Measurements from ENCODE around the gene DIP2A.
A peak's percentile ranks its signal among the peaks of the same experiment; 100 is the strongest.
"Not testable (repeated sequence)": the region's sequence is repeated elsewhere in the genome, so short reads cannot be mapped to it uniquely, and the experiment has no call there.

DIP2A gene

GRCh38 chr21:46507562-46507961 lies 48.9 kb downstream of the DIP2A start:
- H3K27ac Mint-ChIP-seq, result no peak overlapping the region
- peaks cover 14% of the 10 kb centered on the region for H3K36me3 Mint-ChIP-seq
- H3K27me3 Mint-ChIP-seq, result no peaks in the 10 kb centered on the region
- H3K4me3 Mint-ChIP-seq, result no peak overlapping the region
- peaks cover 9% of the 10 kb centered on the region for H3K4me1 Mint-ChIP-seq
- H3K9me3 Mint-ChIP-seq, result no peaks in the 10 kb centered on the region

GRCh38 chr21:46509741-46510502 lies 51.2 kb downstream of the DIP2A start:
- Mint-ChIP-seq H3K4me3 (no peak overlapping the region), H3K4me1 (peaks cover 17% of the 10 kb centered on the region), H3K27ac (no peak overlapping the region), H3K36me3 (peaks cover 16% of the 10 kb centered on the region), H3K27me3 (no peaks in the 10 kb centered on the region), H3K9me3 (no peaks in the 10 kb centered on the region)

DNA sequence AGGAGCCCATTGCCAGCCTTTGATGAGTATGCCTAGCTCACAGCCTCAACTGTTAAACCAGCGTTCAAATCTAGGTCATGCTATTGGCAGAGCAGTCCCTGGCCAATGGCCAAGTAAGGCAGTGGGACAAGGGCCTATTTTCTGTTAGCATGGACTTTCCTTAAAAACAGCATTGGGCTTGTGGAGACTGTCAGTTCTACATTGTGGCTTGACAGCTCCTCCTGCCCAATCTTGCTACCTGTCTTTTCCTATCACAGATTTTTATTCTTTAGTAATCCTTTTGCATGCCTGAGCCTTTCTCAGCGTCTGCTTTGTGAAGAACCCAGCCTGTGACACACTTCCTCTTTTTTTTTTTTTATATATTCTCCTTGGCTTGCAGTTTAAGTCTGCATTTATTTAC lies 56.4 kb downstream of the DIP2A start:
- Mint-ChIP-seq H3K36me3 (peaks cover 22% of the 10 kb centered on the region), H3K4me3 (no peak overlapping the region), H3K27me3 (no peaks in the 10 kb centered on the region), H3K4me1 (peaks cover 29% of the 10 kb centered on the region), H3K9me3 (no peaks in the 10 kb centered on the region), H3K27ac (no peak overlapping the region)

- peak overlapping the region; percentile 60 for H3K27ac Mint-ChIP-seq
- no peaks in the 10 kb centered on the region for H3K27me3 Mint-ChIP-seq
- H3K36me3 Mint-ChIP-seq, result peaks cover 25% of the 10 kb centered on the region
- no peak overlapping the region for H3K4me3 Mint-ChIP-seq
- no peaks in the 10 kb centered on the region for H3K9me3 Mint-ChIP-seq
- peaks cover 29% of the 10 kb centered on the region for H3K4me1 Mint-ChIP-seq
These were observed 57.4 kb downstream of the DIP2A start for GRCh38 chr21:46516068-46516467.

- Mint-ChIP-seq H3K27me3 (no peaks in the 10 kb centered on the region), H3K4me3 (no peak overlapping the region), H3K4me1 (peaks cover 35% of the 10 kb centered on the region), H3K9me3 (no peaks in the 10 kb centered on the region), H3K36me3 (peaks cover 26% of the 10 kb centered on the region), H3K27ac (no peak overlapping the region)
These were observed 58.7 kb downstream of the DIP2A start for GRCh38 chr21:46517361-46517760.

DNA sequence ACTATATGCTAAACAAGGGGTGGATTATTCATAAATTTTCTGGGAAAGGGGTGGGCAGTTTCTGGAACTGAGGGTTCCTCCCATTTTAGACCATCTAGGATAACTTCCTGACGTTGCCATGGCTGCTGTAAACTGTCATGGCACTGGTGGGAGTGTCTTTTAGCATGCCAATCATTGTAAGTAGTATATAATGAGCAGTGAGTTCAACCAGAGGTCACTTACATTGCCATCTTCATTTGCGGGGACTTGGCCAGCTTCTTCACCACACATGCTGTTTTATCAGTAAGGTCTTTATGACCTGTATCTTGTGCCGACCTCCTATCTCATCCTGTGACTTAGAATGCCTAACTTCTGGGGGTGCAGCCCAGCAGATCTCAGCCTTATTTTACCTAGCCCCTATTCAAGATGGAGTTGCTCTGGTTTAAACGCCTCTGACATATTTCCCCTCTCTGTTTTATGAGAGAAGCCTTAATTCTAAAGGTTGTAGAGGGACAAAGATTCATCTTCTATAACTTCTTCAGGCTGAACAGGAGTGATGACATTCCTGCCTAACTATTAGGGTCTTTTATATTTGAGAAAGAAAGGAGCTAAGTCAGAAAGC lies 60.4 kb downstream of the DIP2A start:
- H3K27me3 Mint-ChIP-seq, result no peaks in the 10 kb centered on the region
- H3K9me3 Mint-ChIP-seq, result no peaks in the 10 kb centered on the region
- H3K36me3 Mint-ChIP-seq, result peaks cover 20% of the 10 kb centered on the region
- peaks cover 27% of the 10 kb centered on the region for H3K4me1 Mint-ChIP-seq
- no peak overlapping the region for H3K27ac Mint-ChIP-seq
- no peak overlapping the region for H3K4me3 Mint-ChIP-seq

GRCh38 chr21:46527393-46527792 lies 68.7 kb downstream of the DIP2A start:
- not testable (repeated sequence) for H3K27me3 Mint-ChIP-seq, H3K4me3 Mint-ChIP-seq, H3K27ac Mint-ChIP-seq, H3K9me3 Mint-ChIP-seq, H3K36me3 Mint-ChIP-seq
- peaks cover 50% of the 10 kb centered on the region for H3K4me1 Mint-ChIP-seq

GRCh38 chr21:46527801-46528200 lies 69.1 kb downstream of the DIP2A start:
- no peak overlapping the region for H3K27ac Mint-ChIP-seq
- peaks cover 53% of the 10 kb centered on the region for H3K4me1 Mint-ChIP-seq
- H3K4me3 Mint-ChIP-seq, result no peak overlapping the region
- peaks cover 6% of the 10 kb centered on the region for H3K36me3 Mint-ChIP-seq
- H3K9me3 Mint-ChIP-seq, result no peaks in the 10 kb centered on the region
- no peaks in the 10 kb centered on the region for H3K27me3 Mint-ChIP-seq

DNA sequence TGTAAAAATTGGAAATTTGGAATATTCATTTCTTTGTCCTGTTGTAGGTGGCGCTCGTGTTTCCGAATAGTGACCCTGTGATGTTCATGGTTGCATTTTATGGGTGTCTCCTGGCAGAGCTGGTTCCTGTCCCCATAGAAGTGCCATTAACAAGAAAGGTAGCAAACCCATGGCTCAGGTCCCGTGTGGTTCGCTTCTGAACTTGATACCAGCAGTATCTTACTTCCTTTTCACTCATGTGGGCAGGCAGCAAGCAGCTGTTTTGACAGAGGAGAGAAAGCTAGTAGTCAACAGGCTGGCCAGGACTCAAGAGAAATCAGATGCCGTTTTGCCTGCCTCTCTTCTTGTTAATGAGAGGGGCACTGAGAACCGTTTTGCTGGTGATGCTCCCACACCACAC lies 73.4 kb downstream of the DIP2A start:
- H3K27ac Mint-ChIP-seq, result peak overlapping the region; percentile 85
- H3K36me3 Mint-ChIP-seq, result peaks cover 11% of the 10 kb centered on the region
- H3K9me3 Mint-ChIP-seq, result no peaks in the 10 kb centered on the region
- H3K27me3 Mint-ChIP-seq, result no peaks in the 10 kb centered on the region
- H3K4me1 Mint-ChIP-seq, result peaks cover 49% of the 10 kb centered on the region
- H3K4me3 Mint-ChIP-seq, result no peak overlapping the region

GRCh38 chr21:46537026-46537425 lies 78.3 kb downstream of the DIP2A start:
- Mint-ChIP-seq H3K27me3 (no peaks in the 10 kb centered on the region), H3K4me3 (no peak overlapping the region), H3K9me3 (no peaks in the 10 kb centered on the region), H3K4me1 (peaks cover 52% of the 10 kb centered on the region), H3K36me3 (peaks cover 9% of the 10 kb centered on the region), H3K27ac (no peak overlapping the region)

DNA sequence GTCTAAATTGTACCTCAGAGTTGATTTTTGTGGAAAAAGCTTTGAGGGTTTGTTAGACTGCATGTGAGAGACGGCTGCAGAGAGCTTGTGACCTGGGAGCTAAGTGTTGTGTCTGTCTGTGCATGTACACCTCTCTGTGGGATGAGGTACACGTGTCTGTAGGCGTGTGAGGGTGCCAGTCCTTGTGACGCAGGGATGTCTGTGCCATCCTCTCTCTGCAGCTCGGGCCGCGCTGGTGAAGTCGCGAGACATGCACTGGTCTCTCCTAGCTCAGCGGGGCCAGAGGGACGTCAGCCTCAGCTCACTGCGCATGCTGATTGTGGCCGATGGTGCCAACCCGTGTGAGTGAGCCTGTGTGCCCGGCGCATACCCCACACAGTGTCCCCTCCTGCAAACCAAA lies 79.6 kb downstream of the DIP2A start:
- H3K27ac Mint-ChIP-seq, result peak overlapping the region; percentile 35
- peaks cover 6% of the 10 kb centered on the region for H3K36me3 Mint-ChIP-seq
- no peaks in the 10 kb centered on the region for H3K9me3 Mint-ChIP-seq
- no peak overlapping the region for H3K4me3 Mint-ChIP-seq
- H3K27me3 Mint-ChIP-seq, result no peaks in the 10 kb centered on the region
- peaks cover 50% of the 10 kb centered on the region for H3K4me1 Mint-ChIP-seq

DNA sequence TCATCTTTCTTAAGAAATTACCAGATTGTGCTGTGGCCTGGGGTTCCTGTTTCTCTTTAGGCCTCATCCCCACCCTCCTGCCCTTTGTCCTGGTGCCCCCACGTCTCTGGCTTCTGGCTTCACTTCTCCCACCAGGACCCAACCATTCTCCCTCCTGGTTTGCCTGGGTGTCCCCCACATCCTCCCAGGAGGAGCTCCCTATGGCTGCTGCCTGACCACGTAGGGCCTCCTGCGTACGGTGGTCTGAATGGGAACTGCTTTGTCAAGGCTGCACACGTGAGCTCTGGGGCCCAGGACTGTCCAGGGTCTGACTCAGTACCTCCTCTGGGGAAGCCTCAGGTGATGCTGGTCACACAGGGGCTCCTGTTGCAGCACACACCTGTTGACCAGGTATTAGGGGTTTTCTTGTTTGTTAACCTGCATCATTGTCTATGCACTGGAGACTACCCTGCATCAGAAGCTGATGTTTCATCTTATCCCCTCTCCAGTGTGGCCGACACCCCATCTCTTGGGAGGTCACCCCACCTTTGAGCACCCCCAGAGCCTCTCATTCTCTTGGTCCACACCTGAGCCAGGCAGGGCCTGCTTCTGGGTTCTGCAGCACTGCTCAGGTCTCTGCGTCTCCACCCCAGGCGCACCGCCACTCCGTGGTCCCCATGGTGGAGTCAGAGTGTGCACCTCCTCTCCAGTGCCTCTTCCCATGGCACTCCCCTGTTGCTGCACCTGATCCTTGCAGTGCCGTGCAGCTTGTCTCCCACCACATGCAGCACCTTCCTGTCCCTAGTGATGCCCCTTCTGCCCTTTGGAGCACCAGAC lies 80.4 kb downstream of the DIP2A start:
- Mint-ChIP-seq H3K27ac (no peak overlapping the region), H3K4me3 (no peak overlapping the region), H3K4me1 (peaks cover 56% of the 10 kb centered on the region), H3K9me3 (no peaks in the 10 kb centered on the region), H3K27me3 (no peaks in the 10 kb centered on the region), H3K36me3 (peaks cover 5% of the 10 kb centered on the region)

DNA sequence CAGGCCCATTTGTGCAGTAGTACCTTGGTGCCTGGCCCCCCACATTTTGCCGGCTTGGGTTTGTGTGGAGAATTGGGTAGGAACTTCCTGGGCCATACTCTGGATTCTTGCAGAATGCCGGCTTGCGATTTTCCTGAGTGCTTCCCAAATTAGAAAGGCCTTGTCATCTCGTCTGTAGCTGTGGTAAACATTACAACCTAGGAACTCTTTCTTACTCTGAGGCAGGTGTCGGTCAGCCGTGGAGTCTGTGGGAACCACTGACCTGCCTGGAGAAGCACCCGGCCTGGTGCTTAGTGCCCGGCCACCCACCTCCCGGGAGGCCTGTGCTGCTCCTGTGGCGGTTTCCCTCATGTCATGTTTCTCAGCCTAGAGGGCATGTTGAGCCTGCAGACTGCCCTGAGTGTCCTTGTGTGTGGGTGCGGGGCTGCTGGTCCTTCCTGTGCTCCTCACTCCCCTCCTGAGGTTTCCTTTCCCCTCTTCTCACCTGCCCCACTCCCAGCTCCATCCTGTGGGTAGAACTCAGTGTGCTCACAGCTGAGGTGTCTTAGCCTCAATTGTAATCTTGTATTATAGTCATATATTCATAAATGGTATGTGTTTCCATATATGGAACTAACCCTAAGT lies 81.5 kb downstream of the DIP2A start:
- peaks cover 8% of the 10 kb centered on the region for H3K36me3 Mint-ChIP-seq
- peak overlapping the region; percentile 84 for H3K27ac Mint-ChIP-seq
- peaks cover 67% of the 10 kb centered on the region for H3K4me1 Mint-ChIP-seq
- H3K4me3 Mint-ChIP-seq, result no peak overlapping the region
- no peaks in the 10 kb centered on the region for H3K9me3 Mint-ChIP-seq
- no peaks in the 10 kb centered on the region for H3K27me3 Mint-ChIP-seq

GRCh38 chr21:46542588-46543124 lies 84.0 kb downstream of the DIP2A start:
- Mint-ChIP-seq H3K27me3 (no peaks in the 10 kb centered on the region), H3K36me3 (peaks cover 7% of the 10 kb centered on the region), H3K4me1 (peaks cover 62% of the 10 kb centered on the region), H3K4me3 (no peak overlapping the region), H3K27ac (no peak overlapping the region), H3K9me3 (no peaks in the 10 kb centered on the region)

GRCh38 chr21:46543306-46543705 lies 84.6 kb downstream of the DIP2A start:
- Mint-ChIP-seq H3K4me3 (no peak overlapping the region), H3K4me1 (peaks cover 60% of the 10 kb centered on the region)

More at GRCh38 chr21:46543306-46543705, 84.6 kb downstream of the DIP2A start:
- Mint-ChIP-seq H3K9me3 (peaks cover 2% of the 10 kb centered on the region), H3K27ac (no peak overlapping the region), H3K27me3 (no peaks in the 10 kb centered on the region), H3K36me3 (peaks cover 11% of the 10 kb centered on the region)
